H1 (cell line): ENCODE data around the gene RNF26. TPM values are rescaled to one million over a fixed set of nuclear protein-coding genes. Genes with fewer than 3 reads are reported as not detected.

ENCODE experiments used
- CTCF ChIA-PET: fragments of 300-600 bp; sonication (Branson Sonifier 250); formaldehyde crosslinking; loops from one replicate; lab custom pipeline; 2021; ENCODE audit not compliant: partially characterized antibody; lab: Charles Lee
- POLR2A ChIA-PET: fragments of 300-600 bp; sonication (Branson Sonifier 250); formaldehyde crosslinking; loops from one replicate; lab custom pipeline; 2021; ENCODE audit warnings: inconsistent platforms; ENCODE audit not compliant: partially characterized antibody; lab: Charles Lee
- DNase-seq, 2 experiments: peaks; one replicate each; pipeline versions ENCODE4 v3.0.0 to v3.0.0-alpha.2; 2010 to 2022; ENCODE audit warnings: low spot score in 2 of 2, low read depth in 1 of 2, mixed read lengths in 1 of 2
- FAIRE-seq: peaks from 2 replicates; lab custom pipeline; 2011; peaks lifted over from hg19 to GRCh38; lab: Jason Lieb, UNC
- H2AFZ ChIP-seq: 2 replicates; pipeline ENCODE4 v1.8.1; 2012; ENCODE audit warnings: low read length, inconsistent platforms
- H2AK5ac ChIP-seq: 2 replicates; pipeline ENCODE4 v1.6.1; 2013; ENCODE audit warnings: low read depth, low read length
- H2BK120ac ChIP-seq: replicated peaks from 2 replicates; pipeline ENCODE3; 2013; ENCODE audit warnings: low read depth, low read length, inconsistent platforms
- H2BK12ac ChIP-seq: 2 replicates; pipeline ENCODE4 v1.6.1; 2013; ENCODE audit warnings: low read depth, low read length
- H2BK15ac ChIP-seq: 2 replicates; pipeline ENCODE4 v1.6.1; 2013; ENCODE audit warnings: low read length
- H2BK20ac ChIP-seq: 2 replicates; pipeline ENCODE4 v1.6.1; 2013; ENCODE audit warnings: low read length
- H2BK5ac ChIP-seq: 2 replicates; pipeline ENCODE4 v1.6.1; 2013; ENCODE audit warnings: low read depth, low read length
- H3K14ac ChIP-seq: 2 replicates; pipeline ENCODE4 v1.6.1; 2013; ENCODE audit warnings: inconsistent platforms; ENCODE audit not compliant: insufficient read length
- H3K18ac ChIP-seq: 2 replicates; pipeline ENCODE4 v1.6.1; 2013; ENCODE audit warnings: low read length; ENCODE audit errors: extremely low read depth
- H3K23ac ChIP-seq: 2 replicates; pipeline ENCODE4 v1.6.1; 2013; ENCODE audit warnings: inconsistent platforms; ENCODE audit not compliant: insufficient read length
- H3K23me2 ChIP-seq: 2 replicates; pipeline ENCODE4 v1.6.1; 2013; ENCODE audit warnings: low read depth, low read length
- H3K27ac ChIP-seq: 2 replicates; pipeline ENCODE4 v1.6.1; 2011; ENCODE audit warnings: low read depth, low read length, inconsistent platforms
- H3K27me3 ChIP-seq, 4 experiments: replicated peaks in 1 of 4; 1 replicate in 1 of 4; 2 replicates in 3 of 4; pipeline versions ENCODE4 v1.6.1 to v1.8.1; 2011 to 2013; ENCODE audit warnings: low read length in 3 of 4, mild to moderate bottlenecking in 3 of 4, inconsistent platforms in 2 of 4, mixed read lengths in 2 of 4, moderate library complexity in 1 of 4; ENCODE audit not compliant: control insufficient read depth in 3 of 4, insufficient read depth in 3 of 4; ENCODE audit errors: extremely low read depth in 1 of 4
- H3K36me3 ChIP-seq, 4 experiments: 2 replicates each; pipeline versions ENCODE4 v1.6.1 to v1.8.1; 2011 to 2013; ENCODE audit warnings: mild to moderate bottlenecking in 4 of 4, low read length in 3 of 4, moderate library complexity in 2 of 4, control low read depth in 1 of 4, inconsistent platforms in 1 of 4; ENCODE audit not compliant: insufficient read depth in 4 of 4, control insufficient read depth in 2 of 4
- H3K4ac ChIP-seq: replicated peaks from 2 replicates; pipeline ENCODE3; 2013; ENCODE audit warnings: low read length, low read depth, mixed read lengths, inconsistent platforms; ENCODE audit not compliant: insufficient read length
- H3K4me1 ChIP-seq, 4 experiments: replicated peaks in 1 of 4; 1 replicate in 1 of 4; 2 replicates in 3 of 4; pipeline versions ENCODE4 v1.6.1 to v1.8.1; 2011 to 2013; ENCODE audit warnings: low read length in 3 of 4, inconsistent platforms in 2 of 4, mixed read lengths in 1 of 4; ENCODE audit not compliant: insufficient read depth in 4 of 4, control insufficient read depth in 3 of 4
- H3K4me2 ChIP-seq, 2 experiments: 2 replicates each; pipeline versions ENCODE4 v1.6.1 to v1.8.1; 2011 to 2013; ENCODE audit warnings: low read depth in 2 of 2, low read length in 2 of 2, control low read depth in 1 of 2, inconsistent platforms in 1 of 2, mild to moderate bottlenecking in 1 of 2; ENCODE audit not compliant: insufficient read depth in 1 of 2
- H3K4me3 ChIP-seq, 4 experiments: fragments of 200-600, 300-600 bp in 1 of 4; sonication (generic), shearing (Covaris generic), sonication (Bioruptor Twin) in 1 of 4; 2 replicates each; pipeline versions ENCODE4 v1.5.1 to v1.8.1; 2011 to 2016; ENCODE audit warnings: low read length in 4 of 4, low read depth in 3 of 4, control low read depth in 2 of 4, inconsistent platforms in 2 of 4, mild to moderate bottlenecking in 2 of 4, mixed read lengths in 1 of 4, moderate library complexity in 1 of 4; ENCODE audit not compliant: insufficient read depth in 2 of 4; ENCODE audit errors: extremely low read depth in 1 of 4
- H3K56ac ChIP-seq: replicated peaks from 2 replicates; pipeline ENCODE3; 2013; ENCODE audit warnings: low read depth, mild to moderate bottlenecking, mixed read lengths, low read length, inconsistent platforms; ENCODE audit not compliant: insufficient read length
- H3K79me1 ChIP-seq: 2 replicates; pipeline ENCODE4 v1.6.1; 2013; ENCODE audit warnings: low read depth, low read length, control low read depth
- H3K79me2 ChIP-seq, 2 experiments: 2 replicates each; pipeline versions ENCODE4 v1.6.1 to v1.8.1; 2012 to 2013; ENCODE audit warnings: low read length in 2 of 2, mild to moderate bottlenecking in 2 of 2, inconsistent platforms in 1 of 2; ENCODE audit not compliant: insufficient read depth in 2 of 2, control insufficient read depth in 1 of 2
- H3K9ac ChIP-seq, 4 experiments: replicated peaks in 1 of 4; 1 replicate in 1 of 4; 2 replicates in 3 of 4; pipeline versions ENCODE4 v1.6.1 to v1.8.1; 2011 to 2013; ENCODE audit warnings: low read depth in 3 of 4, low read length in 3 of 4, control low read depth in 2 of 4, mild to moderate bottlenecking in 2 of 4, moderate library complexity in 2 of 4, inconsistent platforms in 1 of 4; ENCODE audit errors: extremely low read depth in 1 of 4
- H3K9me3 ChIP-seq, 2 experiments: 2 replicates each; pipeline versions ENCODE4 v1.6.1 to v1.8.1; 2012 to 2013; ENCODE audit warnings: mild to moderate bottlenecking in 2 of 2, moderate library complexity in 2 of 2, control low read depth in 1 of 2, inconsistent platforms in 1 of 2, low read depth in 1 of 2, low read length in 1 of 2, mixed read lengths in 1 of 2; ENCODE audit not compliant: insufficient read depth in 2 of 2
- H4K20me1 ChIP-seq, 2 experiments: replicated peaks in 1 of 2; 2 replicates each; pipeline versions ENCODE3 to v1.8.1; 2011 to 2013; ENCODE audit warnings: inconsistent platforms in 2 of 2, low read length in 2 of 2, mild to moderate bottlenecking in 1 of 2; ENCODE audit not compliant: insufficient read depth in 2 of 2, control insufficient read depth in 1 of 2
- H4K5ac ChIP-seq: 2 replicates; pipeline ENCODE4 v1.6.1; 2013; ENCODE audit warnings: low read length, low read depth, mixed read lengths, inconsistent platforms; ENCODE audit not compliant: insufficient read length
- H4K8ac ChIP-seq: 2 replicates; pipeline ENCODE4 v1.8.0; 2013; ENCODE audit warnings: mild to moderate bottlenecking, moderate library complexity, low read length, inconsistent platforms; ENCODE audit not compliant: insufficient read depth; ENCODE audit errors: extremely low read depth
- H4K91ac ChIP-seq: replicated peaks from 2 replicates; pipeline ENCODE3; 2013; ENCODE audit warnings: low read length, mixed read lengths, inconsistent platforms; ENCODE audit not compliant: insufficient read length
- CTBP2 ChIP-seq: IDR thresholded peaks from 2 replicates; pipeline ENCODE4 v1.7.0; 2011; ENCODE audit warnings: borderline replicate concordance, mild to moderate bottlenecking, moderate library complexity, mixed read lengths, low read length; ENCODE audit not compliant: insufficient read depth, insufficient read length
- RAD21 ChIP-seq, 2 experiments: IDR thresholded peaks in 1 of 2; conservative IDR thresholded peaks in 1 of 2; 2 replicates each; pipeline ENCODE4 v1.6.1; 2011; ENCODE audit warnings: low read depth in 2 of 2, low read length in 2 of 2, improper control_type of control experiment in 1 of 2, inconsistent platforms in 1 of 2, mild to moderate bottlenecking in 1 of 2, moderate library complexity in 1 of 2
- SAP30 ChIP-seq: fragments of 300-600 bp; sonication (generic); IDR thresholded peaks from 2 replicates; pipeline ENCODE4 v1.7.1; 2012; ENCODE audit warnings: low read length, moderate library complexity, mild to moderate bottlenecking, inconsistent platforms; ENCODE audit not compliant: insufficient read depth, insufficient replicate concordance
- WGBS, 2 experiments: shearing (Covaris generic) in 1 of 2; methylation state at CpG; one replicate each; pipeline versions ENCODE4 v1.1.6 to v1.1.7; 2013 to 2015; ENCODE audit warnings: low lambda C conversion rate in 2 of 2, mixed read lengths in 2 of 2, inconsistent platforms in 1 of 2, low coverage in 1 of 2, missing lambda C conversion rate in 1 of 2; ENCODE audit not compliant: insufficient replicate concordance in 2 of 2, insufficient coverage in 1 of 2, insufficient read length in 1 of 2; ENCODE audit errors: extremely low coverage in 1 of 2, missing lambda C conversion rate in 1 of 2; 5-methylcytosine and 5-hydroxymethylcytosine counted together
- polyA plus RNA-seq, 7 experiments: library from polyadenylated mRNA; depleted of rRNA in 3 of 7; stranded (reverse) in 5 of 7; unstranded in 2 of 7; fragments of >200 nt in 5 of 7; fragments of 200-250 nt in 2 of 7; gene quantifications; 1 replicate in 5 of 7; 2 replicates in 1 of 7; 4 replicates in 1 of 7; pipeline versions ENCODE4 v1.2.1 to v1.2.3, GENCODE V29; 2011 to 2013; ENCODE audit warnings: missing spikeins in 2 of 7, mixed read lengths in 2 of 7
- total RNA-seq: library from RNA; stranded (reverse); fragmentation: NEBNext Ultra II Directional; extraction: Animal tissue kit (Norgen Biotek cat#: 25700); gene quantifications from 2 replicates; pipeline ENCODE4 v1.2.1, GENCODE V29; 2021

The RNF26 gene
- total and polyA plus RNA-seq, 2 of the 8 experiments (the other 6 are each of a cell fraction or from before 2014, with no cell fraction given): 82.7 to 84.0 TPM

DNA sequence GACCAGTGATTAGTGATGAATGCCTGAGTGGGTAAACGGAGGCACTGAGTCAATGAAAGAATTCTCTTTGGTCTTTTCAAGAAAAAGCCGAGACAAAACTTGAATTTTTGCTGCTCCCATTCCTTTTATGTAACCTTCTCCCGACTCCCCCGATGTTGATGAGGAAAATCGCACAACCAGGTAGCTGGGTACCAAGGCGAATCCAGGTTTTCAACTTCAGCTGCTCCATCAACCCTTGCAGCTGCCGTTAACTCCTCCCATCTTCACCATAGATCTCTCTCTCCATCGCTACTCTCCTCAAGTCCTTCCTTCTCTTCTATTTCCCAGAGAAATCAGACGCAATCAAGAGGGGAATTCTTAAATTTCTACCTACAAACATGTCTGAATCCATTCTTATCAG, 47.8 kb downstream of the RNF26 start:
- Histone ChIP-seq H3K27me3 (peaks cover 0 to 12% (median 9%) of the 10 kb centered on the region in 4 experiments; a peak in 6 of 7 replicates), H3K14ac (no peak overlapping the region), H3K56ac (no peak overlapping the region), H3K4me2 (peak overlapping the region; percentile 88 to 97), H3K9me3 (no peaks in the 10 kb centered on the region), H3K4ac (no peak overlapping the region), H2BK12ac (no peak overlapping the region), H3K4me1 (peaks cover 9 to 31% (median 27%) of the 10 kb centered on the region in 4 experiments), H2BK120ac (no peak overlapping the region), H4K20me1 (no peaks in the 10 kb centered on the region), H4K5ac (no peak overlapping the region), H3K23me2 (peaks cover 21% of the 10 kb centered on the region), H2BK15ac (no peak overlapping the region), H2BK5ac (no peak overlapping the region), H3K9ac (peak overlapping the region in 3 of 4 experiments; percentile 17 to 76 (median 74); a peak in 4 of 7 replicates), H3K79me1 (no peaks in the 10 kb centered on the region), H3K27ac (peak overlapping the region; percentile 53; the same call in 1 of the 2 replicates), H2AK5ac (no peak overlapping the region), H4K91ac (no peak overlapping the region), H3K36me3 (no peaks in the 10 kb centered on the region), H3K18ac (no peak overlapping the region), H4K8ac (no peak overlapping the region), H2AFZ (peak overlapping the region; percentile 83; the same call in 1 of the 2 replicates), H3K23ac (no peak overlapping the region), H3K79me2 (no peaks in the 10 kb centered on the region), H3K4me3 (peak overlapping the region; percentile 62 to 81 (median 66); a peak in 7 of 8 replicates), H2BK20ac (no peak overlapping the region)
- CTCF ChIA-PET: interaction anchor here (0.6 to 26.3 kb wide), 18 partner anchors 8 to 357 kb away, joined by 3 to 474 read pairs (median 10); partner anchors contain the start of genes C1QTNF5 and MFRP
- FAIRE-seq: no peak
- POLR2A ChIA-PET: interaction anchor here (0.7 to 2.9 kb wide), 5 partner anchors 8 to 89 kb away, joined by 3 to 12 read pairs (median 3); partner anchors contain the start of gene THY1
- WGBS, 2 experiments: 21% methylated on average over 9 of the region's 9 CpGs; no CpG with 5 or more reads in 1 of the 2 experiments
- no peak for DNase-seq
- TF ChIP-seq RAD21 (IDR thresholded peaks at IDR 0.05 in 1 of 2, conservative IDR thresholded peaks at IDR 0.05 in 1 of 2; ENCODE audit: low read depth in 2 of 2, low read length in 2 of 2) (no peak), CTBP2 (no peak), SAP30 (peak; percentile 9)
